CD4-positive, alpha-beta T cell treated with Interleukin-17A for 1 hour (primary cell): ENCODE measurements around the gene ATP8B1.

Source experiments
- DNase-seq: peaks from one replicate; pipeline ENCODE4 v3.0.0-alpha.2; 2020

Gene ATP8B1

DNA sequence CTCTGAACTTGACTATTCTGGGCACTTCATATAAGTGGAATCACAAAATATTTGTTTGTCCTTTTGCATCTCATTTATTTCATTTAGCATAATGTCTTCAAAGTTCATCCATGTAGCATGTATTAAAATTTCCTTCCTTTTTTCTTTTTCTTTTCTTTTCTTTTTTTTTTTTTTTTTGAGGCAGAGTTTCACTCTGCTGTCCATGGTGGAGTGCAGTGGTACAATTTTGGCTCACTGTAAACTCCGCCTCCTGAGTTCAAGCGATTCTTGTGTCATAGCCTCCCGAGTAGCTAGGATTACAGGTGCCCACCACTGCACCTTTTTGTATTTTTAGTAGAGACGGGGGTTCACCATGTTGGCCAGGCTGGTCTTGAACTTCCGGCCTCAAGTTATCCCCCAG lies 11.9 kb downstream of the ATP8B1 start:
- DNase-seq, result no peak

- no peak for DNase-seq
These were observed 12.8 kb downstream of the ATP8B1 start for GRCh38 chr18:57790316-57790715.

GRCh38 chr18:57789759-57790158 lies 13.4 kb downstream of the ATP8B1 start:
- no peak for DNase-seq

DNA sequence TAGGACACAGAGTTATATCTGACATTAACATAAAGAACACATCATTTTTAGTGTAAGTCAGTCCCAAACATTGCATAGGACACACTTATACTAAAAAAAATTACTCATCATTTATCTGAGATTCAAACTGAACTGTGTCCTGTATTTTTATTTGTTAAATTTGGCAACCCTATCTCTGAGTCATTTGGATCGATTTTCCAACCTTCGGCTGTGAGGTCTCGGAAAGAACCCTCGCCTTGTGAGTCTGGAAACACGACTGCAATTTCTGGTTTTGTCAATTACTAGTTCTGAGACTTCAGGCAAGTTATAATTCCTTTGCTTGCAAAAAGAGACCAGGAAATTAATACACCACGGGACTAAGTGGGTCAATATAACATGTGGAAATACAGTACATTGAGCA lies 14.0 kb downstream of the ATP8B1 start:
- no peak for DNase-seq

DNA sequence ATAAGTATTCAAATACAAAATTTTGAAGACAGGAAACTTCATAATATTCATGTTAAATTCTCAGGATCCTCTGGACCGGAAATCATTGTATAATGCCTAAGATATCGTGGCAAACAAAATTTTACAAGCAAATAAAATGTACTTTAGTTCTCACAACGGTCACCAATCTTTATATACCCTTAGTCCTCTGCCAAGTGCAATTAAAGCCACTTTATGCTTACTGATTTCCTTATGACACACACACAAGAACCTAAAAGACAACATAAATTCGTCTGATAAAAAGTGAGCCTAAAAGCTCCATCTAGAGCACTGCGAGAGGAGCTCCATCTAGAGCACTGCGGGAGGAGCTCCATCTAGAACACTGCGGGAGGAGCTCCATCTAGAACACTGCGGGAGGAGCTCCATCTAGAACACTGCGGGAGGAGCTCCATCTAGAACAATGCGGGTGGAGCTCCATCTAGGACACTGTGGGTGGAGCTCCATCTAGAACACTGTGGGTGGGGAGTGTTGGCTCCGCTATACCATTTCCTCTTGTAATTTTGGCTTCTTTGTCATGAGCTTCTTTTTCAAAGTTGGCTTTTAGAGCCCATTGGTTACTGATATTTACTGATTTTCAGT lies 15.9 kb downstream of the ATP8B1 start:
- DNase-seq, result no peak

GRCh38 chr18:57785751-57786437 lies 17.2 kb downstream of the ATP8B1 start:
- DNase-seq, result no peak

DNA sequence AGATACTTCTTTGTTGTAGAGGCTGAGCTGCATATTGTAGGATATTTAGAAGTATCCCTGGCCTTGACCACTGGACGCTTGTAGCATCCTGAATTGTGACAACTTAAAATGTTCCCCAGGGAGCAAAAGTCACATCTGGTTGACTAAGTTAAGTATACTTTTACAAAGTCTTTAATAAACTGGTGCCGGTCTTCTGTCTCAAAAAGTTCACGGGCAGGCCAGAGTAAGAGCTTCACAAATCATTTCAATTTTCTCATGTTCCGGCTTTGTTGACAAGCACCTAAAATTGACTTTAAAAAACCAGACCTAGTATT lies 18.4 kb downstream of the ATP8B1 start:
- DNase-seq, result no peak

DNA sequence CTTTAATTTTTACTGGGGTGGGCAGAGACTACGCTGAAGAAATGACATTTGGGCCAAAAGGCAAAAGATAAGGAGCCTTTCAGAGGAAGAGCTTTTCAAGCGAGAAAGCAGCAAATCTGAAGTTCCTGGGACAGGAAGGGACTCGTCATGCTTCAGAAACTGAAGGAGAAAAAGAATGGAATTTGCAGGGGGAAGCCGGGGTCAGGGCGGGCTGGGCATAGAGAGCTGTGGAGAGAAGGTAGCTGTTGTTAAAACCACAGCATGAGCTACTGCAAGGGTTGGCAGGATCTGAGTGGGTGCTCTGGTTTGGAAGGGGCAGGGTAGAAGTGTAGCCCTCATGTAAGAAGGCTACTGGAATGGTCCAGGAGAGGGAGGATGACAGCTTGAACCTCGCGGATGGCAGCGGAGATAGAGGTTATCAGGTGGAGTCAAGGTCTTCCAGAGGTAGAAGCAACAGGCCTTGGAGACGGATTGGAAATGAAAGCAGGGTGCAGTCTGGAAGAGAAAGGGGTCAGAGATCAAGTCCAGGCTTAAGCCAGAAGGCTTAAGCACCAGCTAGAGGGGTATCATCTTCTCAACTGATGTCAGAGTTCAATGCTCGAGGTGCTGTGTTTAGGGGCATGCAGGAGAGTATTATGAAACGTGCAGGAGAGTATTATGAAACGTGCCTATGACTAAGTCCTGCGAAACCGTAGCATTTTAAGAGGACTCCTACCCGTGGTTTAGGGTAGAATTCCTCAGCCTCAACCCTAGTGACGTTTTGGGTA lies 18.9 kb downstream of the ATP8B1 start:
- DNase-seq, result no peak

DNA sequence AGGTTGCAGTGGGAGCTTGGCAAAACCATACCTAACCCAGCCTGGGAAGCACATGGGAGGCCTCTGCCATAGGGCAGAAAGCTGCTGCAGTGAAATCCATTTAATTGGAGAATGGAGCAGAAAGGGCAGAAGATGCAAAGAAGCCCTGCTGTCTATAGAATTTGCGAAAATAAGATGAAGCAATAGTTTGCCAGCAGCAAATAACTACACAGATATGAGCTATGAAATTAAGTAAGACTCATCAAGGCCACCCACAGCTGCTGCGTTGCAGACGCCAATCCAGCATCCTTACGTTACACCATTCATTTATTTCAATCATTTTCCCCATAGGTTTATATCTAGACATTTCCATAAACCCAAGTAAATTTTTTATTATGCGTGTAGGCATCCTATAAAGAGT lies 21.1 kb downstream of the ATP8B1 start:
- DNase-seq, result no peak

GRCh38 chr18:57780706-57781347 lies 22.3 kb downstream of the ATP8B1 start:
- no peak for DNase-seq

- no peak for DNase-seq
These were observed 22.8 kb downstream of the ATP8B1 start for GRCh38 chr18:57780318-57780705.

DNA sequence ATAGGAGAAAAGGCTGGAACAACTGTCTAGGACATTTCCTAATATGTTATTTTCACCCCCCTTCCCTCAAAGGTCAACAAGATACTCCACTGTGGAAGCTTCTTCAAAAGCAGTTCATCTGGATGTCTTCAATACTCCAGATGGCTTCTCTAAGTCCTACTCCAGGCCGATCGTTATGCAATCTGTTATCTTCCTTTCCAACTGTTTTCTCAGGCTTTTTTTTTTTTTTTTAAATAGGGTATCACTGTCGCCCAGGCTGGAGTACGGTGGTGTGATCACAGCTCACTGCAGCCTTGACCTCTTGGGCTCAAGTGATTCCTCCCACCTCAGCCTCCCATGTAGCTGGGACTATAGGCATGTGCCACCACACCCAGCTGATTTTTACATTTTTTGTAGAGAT lies 26.3 kb downstream of the ATP8B1 start:
- DNase-seq, result no peak

- no peak for DNase-seq
These were observed 26.8 kb downstream of the ATP8B1 start for GRCh38 chr18:57776354-57776753.

GRCh38 chr18:57775937-57776336 lies 27.2 kb downstream of the ATP8B1 start:
- DNase-seq, result no peak

DNA sequence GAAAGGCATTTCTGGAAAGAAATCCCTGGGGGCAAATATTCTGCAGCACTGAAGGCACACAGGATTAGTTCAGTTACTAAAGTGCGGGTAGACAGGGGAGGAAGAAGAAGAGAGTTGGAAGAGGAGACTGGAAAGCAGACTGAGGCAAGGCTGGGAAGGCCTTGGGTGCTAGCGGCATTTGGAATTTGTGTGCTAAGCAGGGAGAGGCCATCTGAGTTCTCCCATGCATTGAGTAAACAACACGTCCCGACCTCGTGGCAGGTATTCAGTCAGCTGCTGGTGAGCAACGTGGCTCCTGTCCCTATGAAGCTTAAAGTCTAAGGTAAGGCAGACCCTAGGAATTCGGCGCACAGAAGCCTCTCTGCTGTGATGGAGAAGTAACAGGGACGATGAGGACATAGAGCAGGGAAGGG lies 30.7 kb downstream of the ATP8B1 start:
- DNase-seq, result no peak

GRCh38 chr18:57771626-57772025 lies 31.5 kb downstream of the ATP8B1 start:
- DNase-seq, result no peak

DNA sequence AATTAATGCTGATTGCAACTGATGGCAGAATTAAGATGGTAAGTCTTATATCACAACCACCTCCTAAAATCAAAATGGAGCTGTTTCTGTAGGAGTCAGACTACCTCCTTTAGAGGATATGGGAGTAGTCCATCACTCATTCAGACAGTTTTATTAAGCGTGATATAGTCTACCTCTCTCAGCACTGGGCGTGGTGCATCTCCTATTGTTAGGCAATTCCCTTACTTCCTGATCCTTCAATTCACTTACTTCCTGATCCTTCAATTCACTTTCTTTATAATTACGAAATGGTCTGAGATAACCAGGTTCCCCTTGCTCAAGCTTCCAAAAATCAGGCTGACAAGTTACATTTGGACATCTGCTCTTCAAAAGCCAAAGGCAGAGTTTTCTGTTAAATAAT lies 31.9 kb downstream of the ATP8B1 start:
- DNase-seq, result no peak

GRCh38 chr18:57768537-57769326 lies 34.4 kb downstream of the ATP8B1 start:
- no peak for DNase-seq

GRCh38 chr18:57767259-57768050 lies 35.7 kb downstream of the ATP8B1 start:
- DNase-seq, result no peak

DNA sequence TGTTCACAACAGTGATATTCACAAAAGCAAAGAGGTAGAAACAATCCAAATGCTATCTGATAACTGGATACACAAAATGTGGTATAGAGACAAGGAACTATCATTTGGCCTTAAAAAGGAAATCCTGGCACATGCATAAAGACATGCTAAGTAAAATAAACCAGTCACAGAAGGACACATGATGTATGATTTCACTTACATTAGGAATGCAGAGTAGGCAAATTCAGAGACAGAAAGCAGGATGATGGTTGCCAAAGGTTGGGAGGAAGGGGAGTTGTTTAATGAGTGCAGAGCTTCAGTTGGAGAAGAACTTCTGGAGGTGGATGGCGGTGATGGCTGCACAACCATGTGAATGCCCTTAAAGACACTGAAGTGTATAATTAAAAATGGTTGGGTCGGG lies 38.1 kb downstream of the ATP8B1 start:
- no peak for DNase-seq

DNA sequence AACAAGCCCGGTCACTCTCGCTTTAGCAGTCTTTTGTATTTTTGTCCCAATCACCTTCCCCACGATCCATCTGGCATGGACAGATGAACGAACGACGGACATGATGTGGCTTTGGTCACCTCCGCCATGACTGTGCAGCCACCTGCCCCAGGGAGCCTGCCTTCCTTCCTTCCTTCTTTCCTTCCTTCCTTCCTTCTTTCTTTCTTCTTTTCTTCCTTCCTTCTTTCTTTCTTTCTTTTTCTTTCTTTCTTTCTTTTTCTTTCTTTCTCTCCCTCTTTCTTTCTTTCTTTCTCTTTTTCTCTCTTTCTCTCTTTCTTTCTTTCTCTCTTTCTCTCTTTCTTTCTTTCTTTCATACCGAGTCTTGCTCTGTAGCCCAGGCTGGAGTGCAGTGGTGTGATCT lies 39.0 kb downstream of the ATP8B1 start:
- no peak for DNase-seq

DNA sequence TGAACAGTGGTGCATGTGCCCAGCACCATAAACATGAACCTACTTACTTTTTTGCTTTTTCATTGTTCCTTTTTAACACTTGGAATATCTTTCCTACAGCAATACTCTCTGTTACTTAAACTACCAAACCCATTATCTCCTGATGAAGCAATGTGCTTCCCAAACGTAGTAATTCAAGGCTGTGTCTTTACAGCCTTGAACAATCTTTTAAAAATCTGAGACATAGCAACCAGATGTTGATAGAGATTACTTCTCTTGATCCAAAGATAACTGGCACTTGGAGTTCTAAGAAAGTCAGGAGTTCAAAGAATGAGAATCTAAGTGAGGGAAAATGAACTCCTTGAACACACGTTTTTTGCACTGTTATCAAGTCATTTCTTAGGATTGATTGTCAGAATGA lies 40.4 kb downstream of the ATP8B1 start:
- no peak for DNase-seq
